CD4-positive, alpha-beta T cell treated with Interleukin-21 for 1 hour (primary cell): ENCODE results near the gene CADPS.

ENCODE experiments used
- DNase-seq: peaks from one replicate; pipeline ENCODE4 v3.0.0-alpha.2; 2020

CADPS gene

DNA sequence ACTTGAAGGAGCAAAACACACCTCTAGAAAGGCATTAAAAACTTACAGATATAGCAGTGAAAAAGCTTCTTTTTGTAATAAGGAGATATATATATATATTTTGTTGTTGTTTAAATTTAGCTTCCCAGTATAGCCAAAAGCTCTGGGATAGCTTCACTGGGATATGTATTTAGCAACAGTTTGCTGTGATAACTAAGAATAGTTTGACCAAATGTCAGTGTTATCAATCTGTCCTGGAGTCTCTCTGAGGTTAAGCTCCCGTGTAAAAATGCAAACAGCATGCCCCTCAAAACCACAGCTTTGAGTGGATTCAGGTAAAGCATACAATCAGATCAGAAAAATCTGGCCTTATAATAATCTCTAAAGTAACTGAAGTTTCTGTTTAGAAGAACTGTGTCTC lies 2.9 kb downstream of the CADPS start:
- DNase-seq, result no peak

DNA sequence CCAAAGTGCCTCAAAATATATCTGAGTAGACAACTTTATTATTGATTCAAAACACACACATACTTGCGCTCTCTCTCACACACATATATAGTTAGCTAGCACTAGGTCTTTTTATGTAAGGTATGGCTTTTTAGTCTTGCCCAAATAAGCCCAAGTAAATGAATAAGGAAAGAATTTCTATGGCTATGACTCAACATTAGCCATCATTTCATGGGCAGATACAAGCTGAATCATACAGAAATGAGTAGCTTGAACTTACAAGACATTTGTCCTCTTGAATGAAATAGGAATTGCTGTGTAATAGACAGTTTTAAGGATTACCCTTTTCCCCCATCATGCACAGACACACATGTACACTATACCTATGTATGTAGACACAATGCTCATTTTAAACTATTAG lies 4.9 kb downstream of the CADPS start:
- no peak for DNase-seq

DNA sequence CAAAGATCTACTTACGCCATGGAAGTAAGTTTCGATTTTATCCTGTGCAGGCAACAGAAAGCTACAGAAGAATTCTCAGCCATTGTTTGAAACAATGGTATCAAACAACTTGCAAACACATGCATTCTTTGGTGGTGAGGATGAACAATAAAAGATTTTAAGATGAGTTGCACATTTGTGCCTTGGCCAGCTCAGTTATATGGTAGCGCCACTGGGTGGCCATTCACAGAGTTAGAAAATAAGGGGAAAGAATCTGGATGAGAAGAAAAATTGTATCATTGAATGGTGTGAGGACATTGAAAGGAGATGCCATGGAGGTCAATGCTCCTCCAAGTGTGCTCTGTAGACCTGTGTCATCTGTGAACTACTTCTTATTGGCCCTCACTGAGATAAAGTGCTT lies 11.6 kb downstream of the CADPS start:
- DNase-seq, result no peak

DNA sequence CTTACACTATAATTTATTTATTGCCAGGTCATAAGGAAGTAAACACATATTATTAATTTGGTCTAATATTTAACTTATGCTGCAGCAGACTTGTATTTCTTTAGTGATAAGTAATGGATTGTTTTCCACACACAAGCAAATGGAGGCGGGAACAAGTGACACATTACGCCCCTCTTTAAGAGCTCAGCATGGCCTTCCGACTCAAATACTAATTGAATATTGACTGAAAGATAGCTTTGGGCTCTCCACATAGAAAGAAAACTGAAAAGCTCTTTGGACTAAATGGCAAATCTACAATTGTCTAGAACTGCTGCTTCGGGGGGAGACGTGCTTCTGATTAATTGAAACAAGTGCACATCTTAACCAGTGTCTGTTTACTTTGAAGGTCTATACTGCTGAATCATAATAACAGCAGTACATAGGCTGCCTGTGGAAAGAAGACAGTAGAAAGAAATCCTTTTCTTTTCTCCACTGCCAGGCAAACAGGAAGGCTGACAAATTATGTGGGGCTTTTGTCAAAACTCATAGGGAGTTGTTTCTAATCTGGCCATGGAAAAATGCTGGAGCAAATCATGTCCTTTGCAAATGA lies 15.9 kb downstream of the CADPS start:
- DNase-seq, result no peak

DNA sequence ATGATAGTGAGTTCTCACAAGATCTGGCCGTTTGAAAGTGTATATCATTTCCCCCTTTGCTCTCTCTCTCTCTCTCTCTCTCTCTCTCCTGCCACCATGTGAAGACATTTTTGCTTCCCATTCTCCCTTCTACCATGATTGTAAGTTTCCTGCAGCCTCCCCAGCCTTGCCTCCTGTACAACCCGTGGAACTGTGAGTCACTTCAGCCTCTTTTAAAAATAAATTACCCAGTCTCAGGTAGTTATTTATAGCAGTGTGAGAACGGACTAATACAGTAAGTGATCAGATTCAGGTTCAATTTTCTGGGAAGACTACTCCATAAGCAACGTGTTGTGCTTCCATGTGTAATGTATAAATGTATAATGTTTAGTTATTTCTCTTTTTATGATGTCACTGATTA lies 29.2 kb downstream of the CADPS start:
- no peak for DNase-seq

DNA sequence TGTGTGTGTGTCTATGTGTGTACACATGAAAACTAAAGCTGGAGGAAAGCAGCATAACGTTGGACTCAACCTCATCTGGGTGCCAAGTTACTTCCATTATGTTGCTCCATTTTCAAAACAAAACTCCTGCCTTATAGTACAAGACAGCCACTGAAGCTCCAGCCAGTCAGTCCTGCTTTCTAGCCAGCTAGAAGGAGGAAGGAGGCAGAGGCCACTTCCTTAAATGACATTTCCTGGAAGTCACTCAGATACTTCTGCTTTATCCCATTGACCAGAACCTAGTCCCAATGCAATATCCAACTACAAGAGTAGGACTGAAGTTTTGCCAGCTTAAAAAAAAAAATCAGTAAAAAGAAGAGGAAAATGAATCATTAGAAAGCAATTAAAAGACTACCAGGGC lies 31.7 kb downstream of the CADPS start:
- no peak for DNase-seq

DNA sequence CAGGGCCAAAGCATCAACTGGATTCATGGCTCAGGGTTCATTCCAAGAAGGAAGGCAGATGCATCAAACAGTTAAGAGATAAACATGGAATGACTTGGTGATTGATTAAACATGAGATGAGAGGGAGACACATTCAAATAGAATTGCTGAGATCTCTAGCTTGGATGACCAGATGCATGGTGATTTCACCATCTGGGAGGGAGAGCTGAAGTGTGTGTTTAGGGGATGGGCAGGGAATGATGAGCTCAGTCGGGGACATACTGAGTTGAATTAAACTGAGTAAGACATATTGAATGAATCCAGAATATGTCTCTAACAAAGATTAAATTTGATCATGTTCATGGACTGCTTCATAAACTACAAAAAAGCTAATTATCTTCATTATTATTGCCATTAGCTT lies 35.5 kb downstream of the CADPS start:
- no peak for DNase-seq

- DNase-seq, result no peak
Observed at GRCh38 chr3:62837145-62837787, 38.0 kb downstream of the CADPS start.

DNA sequence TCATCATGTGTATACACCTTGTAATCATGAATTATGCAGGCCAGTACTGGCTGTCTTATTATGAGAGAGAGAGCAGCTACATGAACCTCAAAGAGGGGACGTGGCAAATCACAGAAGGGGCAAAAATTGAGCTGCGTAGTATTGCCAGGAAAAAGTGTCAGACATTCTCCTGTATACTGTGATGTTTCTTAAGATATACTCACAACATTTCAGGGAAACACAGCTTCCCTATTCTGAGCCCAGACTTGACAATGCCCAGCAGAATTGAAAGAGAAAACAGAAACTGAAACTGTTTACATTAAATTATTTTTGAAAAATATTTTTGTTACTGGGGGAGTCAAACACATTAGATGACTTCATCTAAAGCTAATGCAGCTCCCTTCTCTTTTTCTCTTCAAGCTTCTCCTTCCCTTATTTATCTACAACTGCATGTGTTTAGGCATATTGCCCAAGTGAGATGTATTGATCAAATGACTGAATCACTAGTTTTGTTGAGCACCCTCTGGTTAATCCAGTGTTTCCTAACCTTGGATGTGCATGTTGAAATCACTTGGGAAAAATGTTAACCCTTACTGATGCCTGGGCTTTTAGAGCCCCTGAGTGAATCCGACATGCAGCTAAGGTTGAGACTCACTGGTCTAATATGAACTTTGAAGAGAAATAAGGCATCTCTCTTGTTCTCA lies 39.5 kb downstream of the CADPS start:
- DNase-seq, result no peak

- no peak for DNase-seq
Observed at GRCh38 chr3:62833538-62833937, 41.7 kb downstream of the CADPS start.

DNA sequence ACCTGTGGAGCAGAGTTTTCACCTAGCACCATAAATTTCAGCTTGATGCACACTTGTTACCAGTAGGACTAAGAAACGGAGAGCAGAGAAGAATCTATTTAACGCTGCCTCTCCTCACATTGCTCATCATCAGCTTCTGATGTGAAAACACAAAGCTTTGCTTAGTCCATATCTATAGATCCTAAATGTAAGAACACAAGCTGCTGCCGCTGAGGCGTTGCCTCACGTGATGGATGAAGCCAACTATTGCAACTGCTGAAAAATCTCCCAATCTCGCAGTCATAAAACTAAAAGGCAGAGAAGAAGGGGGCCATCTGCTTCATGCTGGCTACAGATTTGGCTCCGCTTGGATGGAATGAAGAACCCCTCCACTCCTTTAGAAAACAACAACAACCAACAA lies 42.7 kb downstream of the CADPS start:
- DNase-seq, result no peak

- no peak for DNase-seq
Observed at GRCh38 chr3:62830727-62831322, 44.4 kb downstream of the CADPS start.

DNA sequence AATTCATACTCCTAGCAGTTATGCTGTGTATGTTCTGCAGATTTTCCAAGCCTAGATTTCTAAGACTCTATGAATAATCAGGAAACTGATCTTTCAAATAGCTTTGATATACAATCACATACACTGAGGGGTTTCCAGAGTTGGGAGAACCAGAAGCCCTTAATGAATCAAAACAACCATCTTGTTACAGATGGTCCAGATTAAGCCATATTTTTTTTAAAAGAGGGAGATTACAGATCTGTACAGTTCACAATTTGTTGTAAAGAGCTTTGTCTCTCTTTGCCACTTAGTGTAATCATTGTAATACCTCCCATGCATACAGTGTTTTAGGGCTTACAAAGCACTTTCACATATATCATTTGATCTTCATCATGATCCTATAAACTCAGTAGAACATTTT lies 47.7 kb downstream of the CADPS start:
- DNase-seq, result no peak

DNA sequence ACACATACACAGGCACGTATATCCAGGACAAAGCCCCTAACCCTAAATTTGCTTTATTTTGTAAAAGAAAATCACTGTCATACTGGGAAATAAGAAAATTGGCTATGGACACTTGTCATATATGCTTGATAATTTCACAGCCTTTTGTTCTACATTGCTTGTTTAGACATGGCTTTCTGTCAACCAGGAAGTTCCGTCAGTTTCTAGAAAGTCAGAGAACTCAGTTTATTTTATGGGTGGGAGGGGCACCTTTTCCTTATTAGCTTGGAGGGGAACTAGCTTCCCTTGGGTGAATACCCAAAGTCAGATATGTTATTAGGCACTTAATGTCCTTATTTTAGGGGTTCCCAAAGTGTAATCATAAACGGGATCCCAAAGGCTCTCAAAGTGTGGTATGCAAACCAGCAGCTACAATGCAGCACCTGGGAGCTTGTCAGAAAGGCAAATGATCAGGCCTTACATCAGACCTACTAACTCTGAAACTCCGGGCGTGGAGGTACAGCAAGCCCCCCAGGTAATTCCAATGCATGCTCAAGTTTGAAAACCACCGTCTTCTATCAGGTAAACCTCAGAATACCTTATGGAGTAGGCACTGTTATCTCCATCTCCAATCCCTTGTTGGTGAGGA lies 50.1 kb downstream of the CADPS start:
- DNase-seq, result no peak

GRCh38 chr3:62823461-62824050 lies 51.7 kb downstream of the CADPS start:
- DNase-seq, result no peak

DNA sequence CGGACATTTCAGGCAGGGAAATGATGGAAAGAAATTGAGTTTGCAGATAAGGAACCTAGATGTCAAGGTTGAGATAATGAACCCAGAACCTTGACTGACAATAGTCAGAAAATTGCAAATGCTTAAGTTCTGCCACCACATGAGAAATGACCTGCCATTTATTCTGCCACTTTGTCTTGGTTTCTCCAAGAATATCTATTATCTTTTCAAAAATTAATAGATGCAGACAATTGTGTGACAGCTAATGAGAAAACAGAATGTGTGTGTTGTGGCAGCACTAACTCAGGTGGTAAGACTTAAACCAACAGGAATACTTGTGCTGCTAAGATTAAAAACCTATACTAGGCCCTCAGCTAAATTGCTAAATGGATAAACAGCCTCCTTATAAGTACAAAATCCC lies 52.3 kb downstream of the CADPS start:
- no peak for DNase-seq

DNA sequence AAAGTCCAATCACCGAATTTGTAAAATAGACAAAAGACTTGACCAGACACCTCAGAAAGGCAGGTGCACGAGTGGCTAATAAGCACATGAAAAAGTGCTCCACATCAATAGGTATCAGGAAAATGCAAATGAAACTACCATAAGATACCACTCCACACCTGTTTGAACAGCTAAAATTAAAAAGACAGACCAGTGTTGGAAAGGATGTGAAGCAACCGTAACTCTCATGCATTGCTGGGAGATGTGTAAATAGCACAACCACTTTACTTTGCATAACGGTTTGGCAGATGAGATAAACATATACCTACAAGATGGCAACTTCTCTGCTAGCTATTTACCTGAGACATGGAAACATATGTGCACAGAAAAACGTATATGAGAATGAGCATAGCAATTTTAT lies 56.9 kb downstream of the CADPS start:
- no peak for DNase-seq

DNA sequence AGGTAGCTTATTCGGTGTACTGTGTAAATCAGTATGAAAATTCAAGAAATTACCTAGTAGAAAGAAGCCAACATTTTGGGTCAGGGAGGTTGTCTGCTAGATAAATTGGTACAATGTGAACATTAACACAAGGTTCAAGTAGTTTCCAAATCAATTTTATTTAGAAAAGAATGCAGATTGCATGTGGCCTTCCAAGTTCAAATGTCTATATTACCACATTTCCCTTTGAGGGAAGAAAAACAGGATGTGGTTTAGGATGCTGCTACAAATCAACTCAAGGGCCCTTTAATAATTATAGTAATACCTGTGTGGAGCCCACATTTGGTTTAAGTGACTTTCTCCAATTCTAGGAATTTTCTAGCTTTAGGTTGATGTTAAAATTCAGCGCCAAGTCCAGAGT lies 57.5 kb downstream of the CADPS start:
- DNase-seq, result peak; percentile 1

DNA sequence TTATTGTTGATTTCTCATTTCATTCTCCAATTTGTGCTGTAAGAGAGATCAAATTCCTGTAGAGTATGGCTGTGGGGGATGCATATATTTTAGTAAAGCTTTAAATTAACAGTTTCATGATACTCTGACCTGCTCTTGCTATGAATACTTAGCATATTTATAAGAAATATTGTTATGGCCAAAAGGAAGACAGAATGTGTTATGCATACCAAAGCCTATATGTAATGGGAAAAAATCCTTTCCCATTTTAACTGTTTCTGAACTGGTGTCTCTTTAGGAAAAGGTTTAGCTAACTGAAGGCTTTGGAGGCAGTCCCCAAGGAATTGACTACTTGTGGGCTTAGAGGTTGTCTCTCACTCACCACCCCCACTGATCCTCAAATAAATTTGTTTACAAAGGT lies 59.2 kb downstream of the CADPS start:
- DNase-seq, result no peak

- no peak for DNase-seq
Observed at GRCh38 chr3:62812631-62813030, 62.6 kb downstream of the CADPS start.

GRCh38 chr3:62811119-62811518 lies 64.1 kb downstream of the CADPS start:
- no peak for DNase-seq

- no peak for DNase-seq
Observed at GRCh38 chr3:62809369-62809768, 65.8 kb downstream of the CADPS start.

GRCh38 chr3:62805580-62806277 lies 69.5 kb downstream of the CADPS start:
- no peak for DNase-seq
